ENCODE measurements around the gene ATN1.
A peak's percentile ranks its signal among the peaks of the same experiment; 100 is the strongest.

Gene ATN1

DNA sequence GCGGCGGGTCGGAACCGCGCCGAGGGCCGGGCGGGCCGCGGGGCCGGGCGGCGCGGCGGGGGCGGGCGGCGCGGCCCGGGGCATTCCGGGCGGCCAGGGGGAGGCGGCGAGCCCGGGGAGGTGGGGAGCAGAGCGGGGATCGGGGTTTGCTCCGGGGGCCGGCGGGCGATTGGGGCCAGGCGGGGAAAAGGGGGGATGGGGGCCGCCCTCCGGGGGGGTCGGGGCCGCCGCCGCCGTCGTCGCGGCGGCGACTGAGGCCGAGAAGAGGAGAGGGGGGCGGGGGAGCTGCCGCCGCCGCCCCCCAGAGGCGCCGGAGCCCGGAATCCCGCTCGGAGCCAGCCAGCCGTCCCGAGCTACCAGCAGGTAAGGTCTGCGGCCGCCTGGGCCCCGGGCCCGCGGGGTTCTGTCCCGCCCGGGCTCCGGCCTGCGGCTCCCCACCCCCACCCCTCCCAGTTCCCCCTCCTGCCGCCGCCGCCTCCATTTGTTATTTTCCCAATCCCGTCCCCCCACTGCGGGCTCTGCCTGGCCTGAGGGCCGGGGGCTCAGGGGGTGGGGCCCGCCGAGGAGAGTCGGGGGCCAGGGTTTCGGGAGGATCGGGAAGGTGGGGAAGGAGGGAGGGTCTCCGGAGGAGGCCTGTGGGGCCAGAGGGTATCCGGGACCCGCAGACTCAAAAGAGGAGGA is 403 bp downstream of the ATN1 start (continued):
- no peak for TF ChIP-seq ZBTB20 (tag by site-specific recombination; IDR thresholded peaks at IDR 0.05)
- TF ChIP-seq ZNF510 (tag by site-specific recombination; IDR thresholded peaks at IDR 0.05; ENCODE audit: insufficient replicate concordance), result no peak
- no peak for TF ChIP-seq ZNF366 (tag by site-specific recombination; conservative IDR thresholded peaks at IDR 0.05)

DNA sequence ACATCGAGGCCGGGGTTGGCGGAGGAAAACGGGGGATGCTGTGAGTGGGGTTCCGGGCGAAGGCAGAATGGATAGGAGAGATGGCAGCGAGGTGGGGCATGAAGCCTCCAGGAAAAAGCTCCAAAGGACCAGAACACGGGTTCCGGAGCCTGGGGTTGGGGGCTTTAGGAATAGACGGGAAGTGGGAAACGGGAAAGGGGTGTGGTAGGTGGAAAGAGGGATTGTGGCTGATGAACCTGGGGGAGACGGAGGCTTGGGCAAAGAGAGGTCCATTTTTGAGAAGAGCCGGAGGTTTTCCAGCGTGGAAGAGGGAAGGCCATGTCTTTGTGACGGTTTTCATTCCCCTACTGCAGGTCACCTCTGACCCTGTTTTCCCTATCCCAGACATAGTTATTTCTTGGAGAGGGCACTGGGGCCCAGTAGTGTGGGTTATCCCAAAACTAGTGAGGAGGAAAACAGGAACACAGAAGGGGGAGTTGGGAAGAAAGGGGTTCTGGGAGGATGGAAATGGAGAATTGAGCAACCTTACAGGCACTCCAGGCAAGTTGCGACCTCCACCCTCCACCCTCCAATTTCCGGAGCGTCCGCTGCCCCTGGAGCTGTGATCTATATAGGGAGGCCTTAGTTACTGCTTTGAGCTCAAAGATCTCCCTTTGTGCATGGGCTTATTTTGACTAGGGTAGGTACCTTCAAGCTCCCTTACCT is 1.1 kb downstream of the ATN1 start:
- CTCF ChIA-PET, result interaction anchor here (0.8 to 1.2 kb wide), 3 partner anchors 9 to 56 kb away, joined by 3 to 5 read pairs (median 4); partner anchors contain the start of gene SPSB2
- H3K4me1 ChIP-seq (ENCODE audit: control insufficient read depth, insufficient read depth, low read length), result peaks cover 28% of the 10 kb centered on the region
- no peaks in the 10 kb centered on the region for H3K9me3 ChIP-seq (ENCODE audit: control insufficient read depth, insufficient read depth, low read depth, low read length)
- peaks cover 5 to 34% of the 10 kb centered on the region in 2 experiments; a peak in 2 of 3 replicates for H3K36me3 ChIP-seq (ENCODE audit: control insufficient read depth in 2 of 2, insufficient read depth in 1 of 2, low read length in 2 of 2)
- POLR2A ChIA-PET, result interaction anchor here (0.9 to 4.3 kb wide), 5 partner anchors 9 to 159 kb away, joined by 3 to 32 read pairs (median 7); partner anchors contain the start of genes C12orf57, RNU7-1 and SPSB2
- H3K27ac ChIP-seq (ENCODE audit: extremely low read depth, low read depth, low read length), result peak overlapping the region; percentile 69; the same call in 1 of the 2 replicates
- H3K4me3 ChIP-seq (ENCODE audit: low read depth, low read length), result peak overlapping the region; percentile 74
- TF ChIP-seq BCL11B (tag by site-specific recombination; IDR thresholded peaks at IDR 0.05; ENCODE audit: low read depth) (no peak), ZBTB48 (tag by site-specific recombination; IDR thresholded peaks at IDR 0.05) (no peak), ZSCAN4 (tag by site-specific recombination; IDR thresholded peaks at IDR 0.05) (no peak), KLF16 (tag by site-specific recombination; IDR thresholded peaks at IDR 0.05) (no peak), ZNF114 (tag by site-specific recombination; IDR thresholded peaks at IDR 0.05) (no peak), YY2 (tag by site-specific recombination; IDR thresholded peaks at IDR 0.05) (0 out of 2 replicates have a peak, but pooled peaks have one; percentile 34), KLF10 (tag by site-specific recombination; IDR thresholded peaks at IDR 0.05) (no peak), AEBP2 (tag by site-specific recombination; IDR thresholded peaks at IDR 0.05; ENCODE audit: borderline replicate concordance) (no peak), TRIM28 (IDR thresholded peaks at IDR 0.05; ENCODE audit: borderline replicate concordance, low read length) (no peak), ZNF335 (tag by site-specific recombination; conservative IDR thresholded peaks at IDR 0.05) (peak; percentile 52), ZNF121 (tag by site-specific recombination; IDR thresholded peaks at IDR 0.05) (no peak), ZNF544 (tag by site-specific recombination; IDR thresholded peaks at IDR 0.05) (no peak), ZNF394 (tag by site-specific recombination; IDR thresholded peaks at IDR 0.05; ENCODE audit: borderline replicate concordance) (no peak; the same call in 1 of the 2 replicates), ZFP41 (tag by site-specific recombination; IDR thresholded peaks at IDR 0.05; ENCODE audit: borderline replicate concordance) (no peak), SP7 (tag by site-specific recombination; IDR thresholded peaks at IDR 0.05) (no peak), ZNF354C (tag by site-specific recombination; IDR thresholded peaks at IDR 0.05; ENCODE audit: borderline replicate concordance, low read depth) (no peak)
- TF ChIP-seq, protein P1, sequence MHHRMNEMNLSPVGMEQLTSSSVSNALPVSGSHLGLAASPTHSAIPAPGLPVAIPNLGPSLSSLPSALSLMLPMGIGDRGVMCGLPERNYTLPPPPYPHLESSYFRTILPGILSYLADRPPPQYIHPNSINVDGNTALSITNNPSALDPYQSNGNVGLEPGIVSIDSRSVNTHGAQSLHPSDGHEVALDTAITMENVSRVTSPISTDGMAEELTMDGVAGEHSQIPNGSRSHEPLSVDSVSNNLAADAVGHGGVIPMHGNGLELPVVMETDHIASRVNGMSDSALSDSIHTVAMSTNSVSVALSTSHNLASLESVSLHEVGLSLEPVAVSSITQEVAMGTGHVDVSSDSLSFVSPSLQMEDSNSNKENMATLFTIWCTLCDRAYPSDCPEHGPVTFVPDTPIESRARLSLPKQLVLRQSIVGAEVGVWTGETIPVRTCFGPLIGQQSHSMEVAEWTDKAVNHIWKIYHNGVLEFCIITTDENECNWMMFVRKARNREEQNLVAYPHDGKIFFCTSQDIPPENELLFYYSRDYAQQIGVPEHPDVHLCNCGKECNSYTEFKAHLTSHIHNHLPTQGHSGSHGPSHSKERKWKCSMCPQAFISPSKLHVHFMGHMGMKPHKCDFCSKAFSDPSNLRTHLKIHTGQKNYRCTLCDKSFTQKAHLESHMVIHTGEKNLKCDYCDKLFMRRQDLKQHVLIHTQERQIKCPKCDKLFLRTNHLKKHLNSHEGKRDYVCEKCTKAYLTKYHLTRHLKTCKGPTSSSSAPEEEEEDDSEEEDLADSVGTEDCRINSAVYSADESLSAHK (tag by site-specific recombination; IDR thresholded peaks at IDR 0.05), result no peak
- TF ChIP-seq, protein P2, sequence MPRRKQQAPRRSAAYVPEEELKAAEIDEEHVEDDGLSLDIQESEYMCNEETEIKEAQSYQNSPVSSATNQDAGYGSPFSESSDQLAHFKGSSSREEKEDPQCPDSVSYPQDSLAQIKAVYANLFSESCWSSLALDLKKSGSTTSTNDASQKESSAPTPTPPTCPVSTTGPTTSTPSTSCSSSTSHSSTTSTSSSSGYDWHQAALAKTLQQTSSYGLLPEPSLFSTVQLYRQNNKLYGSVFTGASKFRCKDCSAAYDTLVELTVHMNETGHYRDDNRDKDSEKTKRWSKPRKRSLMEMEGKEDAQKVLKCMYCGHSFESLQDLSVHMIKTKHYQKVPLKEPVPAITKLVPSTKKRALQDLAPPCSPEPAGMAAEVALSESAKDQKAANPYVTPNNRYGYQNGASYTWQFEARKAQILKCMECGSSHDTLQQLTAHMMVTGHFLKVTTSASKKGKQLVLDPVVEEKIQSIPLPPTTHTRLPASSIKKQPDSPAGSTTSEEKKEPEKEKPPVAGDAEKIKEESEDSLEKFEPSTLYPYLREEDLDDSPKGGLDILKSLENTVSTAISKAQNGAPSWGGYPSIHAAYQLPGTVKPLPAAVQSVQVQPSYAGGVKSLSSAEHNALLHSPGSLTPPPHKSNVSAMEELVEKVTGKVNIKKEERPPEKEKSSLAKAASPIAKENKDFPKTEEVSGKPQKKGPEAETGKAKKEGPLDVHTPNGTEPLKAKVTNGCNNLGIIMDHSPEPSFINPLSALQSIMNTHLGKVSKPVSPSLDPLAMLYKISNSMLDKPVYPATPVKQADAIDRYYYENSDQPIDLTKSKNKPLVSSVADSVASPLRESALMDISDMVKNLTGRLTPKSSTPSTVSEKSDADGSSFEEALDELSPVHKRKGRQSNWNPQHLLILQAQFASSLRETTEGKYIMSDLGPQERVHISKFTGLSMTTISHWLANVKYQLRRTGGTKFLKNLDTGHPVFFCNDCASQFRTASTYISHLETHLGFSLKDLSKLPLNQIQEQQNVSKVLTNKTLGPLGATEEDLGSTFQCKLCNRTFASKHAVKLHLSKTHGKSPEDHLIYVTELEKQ (tag by site-specific recombination; IDR thresholded peaks at IDR 0.05; ENCODE audit: borderline replicate concordance), result no peak
- TF ChIP-seq, protein P3, sequence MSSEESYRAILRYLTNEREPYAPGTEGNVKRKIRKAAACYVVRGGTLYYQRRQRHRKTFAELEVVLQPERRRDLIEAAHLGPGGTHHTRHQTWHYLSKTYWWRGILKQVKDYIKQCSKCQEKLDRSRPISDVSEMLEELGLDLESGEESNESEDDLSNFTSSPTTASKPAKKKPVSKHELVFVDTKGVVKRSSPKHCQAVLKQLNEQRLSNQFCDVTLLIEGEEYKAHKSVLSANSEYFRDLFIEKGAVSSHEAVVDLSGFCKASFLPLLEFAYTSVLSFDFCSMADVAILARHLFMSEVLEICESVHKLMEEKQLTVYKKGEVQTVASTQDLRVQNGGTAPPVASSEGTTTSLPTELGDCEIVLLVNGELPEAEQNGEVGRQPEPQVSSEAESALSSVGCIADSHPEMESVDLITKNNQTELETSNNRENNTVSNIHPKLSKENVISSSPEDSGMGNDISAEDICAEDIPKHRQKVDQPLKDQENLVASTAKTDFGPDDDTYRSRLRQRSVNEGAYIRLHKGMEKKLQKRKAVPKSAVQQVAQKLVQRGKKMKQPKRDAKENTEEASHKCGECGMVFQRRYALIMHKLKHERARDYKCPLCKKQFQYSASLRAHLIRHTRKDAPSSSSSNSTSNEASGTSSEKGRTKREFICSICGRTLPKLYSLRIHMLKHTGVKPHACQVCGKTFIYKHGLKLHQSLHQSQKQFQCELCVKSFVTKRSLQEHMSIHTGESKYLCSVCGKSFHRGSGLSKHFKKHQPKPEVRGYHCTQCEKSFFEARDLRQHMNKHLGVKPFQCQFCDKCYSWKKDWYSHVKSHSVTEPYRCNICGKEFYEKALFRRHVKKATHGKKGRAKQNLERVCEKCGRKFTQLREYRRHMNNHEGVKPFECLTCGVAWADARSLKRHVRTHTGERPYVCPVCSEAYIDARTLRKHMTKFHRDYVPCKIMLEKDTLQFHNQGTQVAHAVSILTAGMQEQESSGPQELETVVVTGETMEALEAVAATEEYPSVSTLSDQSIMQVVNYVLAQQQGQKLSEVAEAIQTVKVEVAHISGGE (tag by site-specific recombination; conservative IDR thresholded peaks at IDR 0.05; ENCODE audit: low read depth), result 0 out of 2 replicates have a peak, but pooled peaks have one; percentile 27
